WERI-Rb-1 (cell line): ENCODE results near the gene RABL6.
"Not testable (repeated sequence)": the region's sequence is repeated elsewhere in the genome, so short reads cannot be mapped to it uniquely, and the experiment has no call there.

Experiments used
- DNase-seq: peaks from one replicate; pipeline ENCODE4 v3.0.0-alpha.2; 2020
- H3K27ac ChIP-seq: fragments of 250-450 bp; sonication (Bioruptor Pico); 2 replicates; pipeline ENCODE4 v1.5.1; 2020; ENCODE audit warnings: mild to moderate bottlenecking, moderate library complexity
- H3K27me3 ChIP-seq: fragments of 250-450 bp; sonication (Bioruptor Pico); 2 replicates; pipeline ENCODE4 v1.5.1; 2021; ENCODE audit warnings: mild to moderate bottlenecking, low read depth, moderate library complexity; ENCODE audit not compliant: insufficient read depth, severe bottlenecking
- H3K36me3 ChIP-seq: fragments of 250-450 bp; sonication (Bioruptor Pico); 2 replicates; pipeline ENCODE4 v1.5.1; 2020; ENCODE audit warnings: mild to moderate bottlenecking, moderate library complexity
- H3K4me3 ChIP-seq: 2 replicates; pipeline ENCODE4 v1.5.1; 2011; ENCODE audit warnings: low read depth, mild to moderate bottlenecking, control low read depth, low read length
- H3K9me3 ChIP-seq: fragments of 250-450 bp; sonication (Bioruptor Pico); 2 replicates; pipeline ENCODE4 v1.5.1; 2021; ENCODE audit warnings: mild to moderate bottlenecking, moderate library complexity; ENCODE audit not compliant: severe bottlenecking
- TF ChIP-seq, protein P1 (sequence below): IDR thresholded peaks from 2 replicates; pipeline ENCODE4 v1.5.1; 2011; ENCODE audit warnings: low read depth, mild to moderate bottlenecking, control low read depth, inconsistent platforms, low read length

Gene RABL6

DNA sequence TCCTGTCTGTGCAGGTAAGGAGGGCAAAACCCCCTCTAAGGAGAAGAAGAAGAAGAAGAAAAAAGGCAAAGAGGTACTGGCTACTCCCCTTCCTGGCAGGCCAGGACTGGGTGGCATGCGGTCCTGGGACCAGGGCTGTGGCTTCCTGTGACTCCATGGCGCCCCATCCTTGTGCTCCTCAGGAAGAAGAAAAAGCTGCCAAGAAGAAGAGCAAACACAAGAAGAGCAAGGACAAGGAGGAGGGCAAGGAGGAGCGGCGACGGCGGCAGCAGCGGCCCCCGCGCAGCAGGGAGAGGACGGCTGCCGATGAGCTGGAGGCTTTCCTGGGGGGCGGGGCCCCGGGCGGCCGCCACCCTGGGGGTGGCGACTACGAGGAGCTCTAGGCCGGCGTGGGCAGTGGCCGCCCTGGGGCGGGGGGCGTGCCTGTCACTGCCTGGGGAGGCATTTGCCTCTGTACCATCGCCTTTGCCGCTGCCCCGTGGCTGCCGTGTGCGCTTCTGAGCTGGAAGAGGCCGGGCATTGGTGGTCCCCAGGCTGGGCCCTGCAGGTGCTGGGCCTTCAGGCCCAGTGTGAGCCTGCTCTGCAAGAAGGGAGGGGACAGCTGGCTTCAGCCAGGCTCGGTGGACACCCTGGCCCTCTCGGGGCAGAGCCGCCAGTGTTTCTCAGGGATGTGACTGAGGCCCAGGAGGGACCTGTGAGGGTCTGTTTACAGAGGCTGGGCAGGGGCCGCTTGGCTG lies 32.6 kb downstream of the RABL6 start:
- Histone ChIP-seq H3K4me3 (no peak overlapping the region), H3K36me3 (peaks cover 36% of the 10 kb centered on the region), H3K27me3 (no peaks in the 10 kb centered on the region), H3K9me3 (no peaks in the 10 kb centered on the region), H3K27ac (peak overlapping the region; percentile 81)
- TF ChIP-seq, protein P1, sequence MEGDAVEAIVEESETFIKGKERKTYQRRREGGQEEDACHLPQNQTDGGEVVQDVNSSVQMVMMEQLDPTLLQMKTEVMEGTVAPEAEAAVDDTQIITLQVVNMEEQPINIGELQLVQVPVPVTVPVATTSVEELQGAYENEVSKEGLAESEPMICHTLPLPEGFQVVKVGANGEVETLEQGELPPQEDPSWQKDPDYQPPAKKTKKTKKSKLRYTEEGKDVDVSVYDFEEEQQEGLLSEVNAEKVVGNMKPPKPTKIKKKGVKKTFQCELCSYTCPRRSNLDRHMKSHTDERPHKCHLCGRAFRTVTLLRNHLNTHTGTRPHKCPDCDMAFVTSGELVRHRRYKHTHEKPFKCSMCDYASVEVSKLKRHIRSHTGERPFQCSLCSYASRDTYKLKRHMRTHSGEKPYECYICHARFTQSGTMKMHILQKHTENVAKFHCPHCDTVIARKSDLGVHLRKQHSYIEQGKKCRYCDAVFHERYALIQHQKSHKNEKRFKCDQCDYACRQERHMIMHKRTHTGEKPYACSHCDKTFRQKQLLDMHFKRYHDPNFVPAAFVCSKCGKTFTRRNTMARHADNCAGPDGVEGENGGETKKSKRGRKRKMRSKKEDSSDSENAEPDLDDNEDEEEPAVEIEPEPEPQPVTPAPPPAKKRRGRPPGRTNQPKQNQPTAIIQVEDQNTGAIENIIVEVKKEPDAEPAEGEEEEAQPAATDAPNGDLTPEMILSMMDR: no peak
- peak; percentile 67 for DNase-seq

DNA sequence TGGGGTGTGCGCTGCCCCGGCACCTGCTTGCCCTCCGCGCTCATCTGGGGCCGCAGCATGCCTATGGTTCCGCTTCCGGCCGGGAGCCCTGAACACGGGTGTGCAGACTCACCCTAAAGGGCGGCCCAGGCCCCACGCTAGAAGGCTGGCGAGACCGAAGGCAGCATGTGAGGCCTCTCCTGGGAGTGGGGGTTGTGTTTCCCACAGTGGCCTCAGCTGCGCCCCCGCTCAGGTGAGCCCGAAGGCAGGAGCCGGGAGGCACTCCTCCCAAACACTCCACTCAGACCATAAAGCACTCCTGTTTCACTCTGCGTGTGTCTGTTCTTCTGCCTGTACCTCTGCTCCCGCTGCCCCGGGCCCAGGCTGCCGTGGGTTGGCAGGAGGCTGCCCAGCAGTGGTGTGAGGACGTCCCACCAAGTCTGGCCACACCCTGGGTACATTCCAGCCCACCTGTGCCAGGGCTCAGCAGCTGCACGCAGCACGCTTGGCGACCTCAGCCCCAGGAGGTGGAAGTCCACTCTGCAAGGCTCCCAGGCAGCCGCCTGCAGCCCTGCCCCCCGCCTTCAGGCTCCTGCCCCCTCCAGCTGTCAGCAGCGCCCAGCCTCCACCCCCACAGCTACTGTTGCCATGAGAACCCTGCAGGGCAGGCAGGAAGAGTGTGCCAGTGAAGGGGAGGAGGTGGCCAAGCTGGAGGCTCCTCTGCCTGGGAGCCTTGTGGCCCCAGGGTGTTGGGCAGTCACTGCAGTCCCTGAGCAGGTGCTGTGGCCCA lies 33.3 kb downstream of the RABL6 start:
- peak; percentile 92 for DNase-seq
- TF ChIP-seq, protein P1: no peak
- H3K9me3 ChIP-seq: no peaks in the 10 kb centered on the region
- H3K27me3 ChIP-seq: no peaks in the 10 kb centered on the region
- peaks cover 29% of the 10 kb centered on the region for H3K36me3 ChIP-seq
- H3K4me3 ChIP-seq: no peak overlapping the region
- peak overlapping the region; percentile 81 for H3K27ac ChIP-seq

DNA sequence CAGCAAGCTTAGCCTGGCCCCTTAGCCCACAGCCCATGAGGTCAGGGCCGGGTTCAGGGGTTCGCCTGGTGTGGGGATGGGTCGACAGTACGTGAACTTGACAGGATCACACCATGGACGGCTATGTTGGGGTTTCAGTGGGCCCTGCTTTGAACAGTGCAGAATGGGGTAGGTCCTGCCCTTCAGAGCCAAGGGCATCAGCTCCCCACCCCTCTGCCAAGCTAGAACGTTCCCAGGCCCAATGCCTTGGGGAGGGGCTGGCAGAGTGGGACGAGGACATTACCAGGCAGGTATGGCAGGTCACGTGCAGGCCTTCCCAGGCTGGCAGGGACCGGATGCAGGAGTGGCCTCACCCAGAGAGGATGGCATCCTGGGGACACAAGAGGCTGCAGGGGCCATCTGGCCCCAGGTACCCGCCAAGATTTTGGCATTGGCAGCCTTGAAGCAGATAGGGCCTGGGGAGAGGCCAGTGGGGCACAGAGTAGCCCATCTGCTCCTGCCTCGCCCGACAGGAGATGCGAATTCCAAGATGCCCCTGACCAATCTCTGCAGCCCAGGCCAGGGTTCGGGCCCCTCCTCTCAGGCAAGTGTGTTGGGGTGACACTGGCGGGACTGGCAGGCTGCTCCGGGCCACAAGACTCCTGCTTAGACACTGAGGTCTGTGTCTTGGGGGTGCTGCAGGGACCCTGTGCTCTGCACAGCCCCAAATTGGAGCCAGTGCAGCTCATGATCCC lies 34.1 kb downstream of the RABL6 start:
- peak overlapping the region; percentile 81 for H3K27ac ChIP-seq
- peaks cover 24% of the 10 kb centered on the region for H3K36me3 ChIP-seq
- H3K9me3 ChIP-seq, H3K27me3 ChIP-seq: not testable (repeated sequence)
- H3K4me3 ChIP-seq: peak overlapping the region; percentile 45
- peak; percentile 43 for DNase-seq

DNA sequence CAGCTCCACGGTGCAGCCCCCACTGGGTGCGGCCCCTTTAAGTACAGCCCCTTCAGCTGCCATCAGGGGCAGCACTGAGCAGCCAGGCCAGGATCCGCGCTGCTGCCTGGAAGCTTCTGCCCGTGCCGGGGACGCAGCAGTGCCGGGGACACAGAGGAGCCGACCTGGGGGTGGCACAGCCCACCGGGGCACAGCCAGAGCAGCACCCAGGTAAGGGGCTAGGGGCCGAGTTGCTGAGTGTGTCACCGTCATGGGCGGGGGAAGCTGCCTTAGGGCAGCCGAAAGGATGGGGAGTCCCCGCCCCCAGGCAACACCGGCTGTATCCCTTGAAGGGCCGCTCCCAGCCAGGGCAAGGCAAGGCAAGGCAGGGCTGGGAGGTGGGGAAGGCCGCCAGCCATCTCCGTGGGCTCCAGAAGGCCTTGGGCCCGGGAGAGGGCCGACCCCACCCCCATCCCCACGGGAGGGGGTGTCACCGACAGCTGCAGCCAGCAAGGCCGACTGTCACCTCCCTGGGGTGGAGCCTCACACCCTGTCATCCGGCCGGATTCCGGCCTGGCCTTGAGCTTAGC lies 34.7 kb downstream of the RABL6 start, which contains the start of gene AJM1:
AJM1 (plus strand) TSS at position 99 of the 569 bp plus-strand sequence. CDS start 1,937 bp downstream, outside the sequence.
- not testable (repeated sequence) for H3K27me3 ChIP-seq, H3K9me3 ChIP-seq
- H3K27ac ChIP-seq: peak within 1 kb of the TSS; percentile 81
- peak; percentile 85 for DNase-seq
- H3K4me3 ChIP-seq: peak within 1 kb of the TSS; percentile 45
- peaks cover 21% of the 10 kb centered on the region for H3K36me3 ChIP-seq
- TF ChIP-seq, protein P1: peak; percentile 80

- Histone ChIP-seq H3K36me3 (peaks cover 21% of the 10 kb centered on the region), H3K4me3 (peak overlapping the region; percentile 20), H3K27ac (peak overlapping the region; percentile 61)
- not testable (repeated sequence) for H3K27me3 ChIP-seq, H3K9me3 ChIP-seq, DNase-seq
These were observed 35.5 kb downstream of the RABL6 start for GRCh38 chr9:136843159-136843800.
